Measurements from ENCODE around the gene ADGRB2.

The ADGRB2 gene

DNA sequence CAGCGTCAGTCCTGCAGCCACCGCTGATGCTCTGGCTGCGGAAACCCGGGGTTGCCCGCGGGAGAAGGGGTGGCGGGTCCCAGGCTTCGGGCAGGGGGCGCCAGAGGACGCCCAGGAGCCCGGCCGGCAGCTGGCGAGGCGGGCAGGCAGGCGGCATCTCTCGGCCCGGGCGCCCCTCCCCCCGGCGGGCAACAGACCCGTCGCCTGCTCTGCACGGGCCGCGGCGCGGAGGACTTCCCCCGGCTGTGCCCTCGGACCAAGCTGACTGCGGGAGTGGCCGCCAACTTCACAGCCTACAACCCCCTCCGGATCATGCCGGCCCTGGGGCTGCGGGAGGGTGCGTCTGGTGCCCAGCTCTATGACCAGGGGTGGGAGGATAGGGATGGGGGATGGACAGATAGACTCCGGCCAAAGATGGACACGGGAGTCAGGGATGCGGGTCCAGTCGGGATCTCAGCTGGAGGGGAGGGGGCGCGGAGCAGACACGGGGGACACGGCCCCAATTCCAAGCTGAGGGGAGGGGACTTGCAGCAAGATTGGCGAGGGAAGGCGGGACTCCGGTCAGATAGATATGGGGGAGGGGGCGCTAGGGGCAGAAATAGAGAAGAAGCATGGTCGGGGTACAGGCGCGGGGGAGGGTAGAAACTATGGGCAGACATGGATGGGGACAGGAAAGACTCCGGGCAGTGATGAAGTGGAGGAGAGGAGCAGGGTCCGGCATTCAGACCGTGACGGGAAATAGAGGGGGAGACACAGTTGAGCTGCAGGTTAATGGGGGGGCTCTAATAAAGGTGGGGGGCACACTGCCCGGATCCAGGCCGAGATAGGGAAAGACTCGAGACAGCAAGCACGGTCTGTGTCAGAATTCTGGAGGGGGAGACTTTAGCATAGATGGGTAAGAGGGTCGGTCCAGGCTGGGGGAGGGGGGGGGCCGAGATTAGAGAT, 1.1 kb downstream of the ADGRB2 start:
- DNase-seq (ENCODE audit: low spot score) = peak; percentile 82

DNA sequence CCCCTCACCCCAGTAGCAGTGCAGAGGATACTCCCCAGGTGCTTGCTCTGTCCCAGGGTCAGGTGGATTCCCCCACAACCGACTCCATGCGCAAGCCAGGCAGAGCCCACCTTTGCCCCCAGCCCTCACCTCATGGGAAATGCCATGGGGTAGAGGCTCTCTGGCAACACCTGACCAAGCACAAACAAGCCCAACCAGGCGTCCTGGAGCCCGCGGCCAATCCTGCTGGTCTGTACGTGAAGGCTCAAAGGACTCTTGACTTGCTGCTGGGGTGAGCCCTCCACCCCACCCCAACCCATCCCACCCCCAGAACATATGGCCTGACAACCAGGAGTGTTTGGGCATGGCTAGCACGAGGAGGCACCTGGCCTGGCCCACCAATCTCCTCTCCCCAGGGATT, 1.8 kb downstream of the ADGRB2 start:
- no peak for DNase-seq (ENCODE audit: low spot score)

GRCh38 chr1:31761883-31762282, 2.3 kb downstream of the ADGRB2 start:
- DNase-seq (ENCODE audit: low spot score) = no peak

DNA sequence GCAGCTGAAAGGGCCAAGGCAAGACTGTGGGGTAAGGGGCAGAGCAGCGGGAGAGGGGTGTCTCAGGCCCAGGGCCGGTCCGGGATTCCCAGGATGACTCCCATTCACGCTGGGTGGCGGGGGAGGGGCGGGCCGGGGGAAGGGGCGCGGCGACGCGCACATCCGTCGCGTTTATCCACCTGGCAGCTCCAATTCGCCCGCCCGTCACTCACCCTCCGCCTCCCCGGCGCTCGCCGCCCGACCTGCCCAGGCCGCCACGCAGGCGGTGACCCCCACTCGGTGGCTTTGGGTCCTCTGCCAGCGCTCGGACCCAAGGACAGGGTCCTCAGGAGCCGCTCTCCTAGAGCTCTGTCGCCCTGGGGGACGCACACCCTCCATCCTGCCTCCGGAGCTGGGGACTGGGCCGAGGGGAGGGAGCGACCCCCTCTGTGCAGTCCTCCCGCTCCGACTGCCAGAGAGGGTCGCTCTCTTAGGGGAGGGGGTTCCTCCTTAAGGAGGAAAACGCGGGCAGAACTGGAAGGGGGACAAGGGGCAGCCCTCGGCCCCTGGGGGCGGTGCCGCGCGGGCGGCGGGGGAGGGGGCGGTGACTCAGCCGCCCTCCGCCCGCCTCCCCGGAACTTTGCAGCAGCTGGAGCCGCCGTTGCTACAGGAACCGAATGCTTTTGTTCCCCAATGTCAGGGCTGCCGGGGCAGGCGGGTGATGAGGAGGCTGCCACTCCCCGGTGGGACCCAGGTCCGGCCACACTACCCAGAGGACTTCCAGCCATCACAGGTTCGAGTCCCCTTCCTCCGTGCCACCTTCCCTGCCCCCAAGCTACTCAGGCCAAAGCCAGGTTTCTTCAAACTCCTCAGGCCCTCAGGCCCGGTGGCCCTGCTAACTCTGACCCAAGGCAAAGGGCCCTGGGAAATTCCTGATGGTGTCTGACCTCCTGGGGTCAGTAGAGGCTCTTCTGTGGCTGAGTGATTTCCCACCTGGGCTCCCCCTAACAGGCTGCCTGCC, 3.4 kb downstream of the ADGRB2 start:
- peak; percentile 52 for DNase-seq (ENCODE audit: low spot score)

DNA sequence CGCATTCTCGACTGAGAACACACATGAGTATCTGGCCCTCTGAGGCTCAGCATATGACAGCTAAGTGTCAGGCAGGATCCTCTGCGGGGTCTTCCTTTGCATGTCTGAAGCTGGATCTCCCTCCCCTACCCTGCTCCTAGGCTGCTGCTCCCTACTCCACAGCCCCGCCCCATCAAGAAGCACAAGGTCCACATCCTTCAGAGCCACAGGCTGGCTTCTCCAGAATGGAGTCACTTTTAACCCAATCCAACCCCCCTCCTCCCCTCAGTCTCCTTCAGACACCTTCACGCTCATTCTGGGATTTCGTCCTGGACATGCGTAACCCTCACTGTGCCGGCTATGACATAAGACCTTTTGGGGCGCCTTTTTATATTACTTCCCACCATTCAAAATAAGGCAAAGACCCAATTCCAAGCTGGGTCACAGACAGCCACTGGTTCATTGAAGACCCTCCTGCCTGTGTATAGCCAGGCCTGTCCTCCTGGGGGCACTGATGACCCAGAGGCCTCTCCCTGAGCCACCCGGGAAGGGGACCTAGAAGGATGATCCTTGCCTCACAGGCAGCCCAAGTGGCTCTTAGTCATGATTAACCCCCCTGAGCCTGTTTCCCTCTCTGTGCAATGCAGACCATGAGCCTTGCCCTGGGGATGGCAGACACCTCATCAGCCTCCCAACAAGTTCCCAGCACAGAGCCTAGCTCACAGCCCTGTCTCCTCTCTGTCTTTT, 4.7 kb downstream of the ADGRB2 start:
- no peak for DNase-seq (ENCODE audit: low spot score)

DNA sequence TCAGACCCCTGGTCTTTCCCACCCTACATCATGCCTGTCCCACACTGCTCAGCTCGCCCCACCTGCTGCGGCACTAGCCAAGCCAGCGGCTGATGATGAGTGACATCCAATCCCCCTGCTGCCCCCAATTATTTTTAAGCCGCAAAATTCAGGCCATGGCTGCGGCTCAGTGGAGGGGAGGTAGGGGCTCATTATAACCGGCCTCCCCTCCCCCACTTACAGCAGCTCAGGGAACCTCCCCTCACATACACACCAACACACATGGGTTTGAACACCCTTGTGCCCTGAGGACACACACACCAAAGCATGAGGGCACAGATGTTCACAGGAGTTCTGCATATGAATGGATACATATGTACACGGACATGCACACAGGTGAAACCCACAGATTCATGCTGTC, 5.3 kb downstream of the ADGRB2 start:
- DNase-seq (ENCODE audit: low spot score) = no peak

GRCh38 chr1:31757989-31758388, 6.2 kb downstream of the ADGRB2 start:
- no peak for DNase-seq (ENCODE audit: low spot score)

DNA sequence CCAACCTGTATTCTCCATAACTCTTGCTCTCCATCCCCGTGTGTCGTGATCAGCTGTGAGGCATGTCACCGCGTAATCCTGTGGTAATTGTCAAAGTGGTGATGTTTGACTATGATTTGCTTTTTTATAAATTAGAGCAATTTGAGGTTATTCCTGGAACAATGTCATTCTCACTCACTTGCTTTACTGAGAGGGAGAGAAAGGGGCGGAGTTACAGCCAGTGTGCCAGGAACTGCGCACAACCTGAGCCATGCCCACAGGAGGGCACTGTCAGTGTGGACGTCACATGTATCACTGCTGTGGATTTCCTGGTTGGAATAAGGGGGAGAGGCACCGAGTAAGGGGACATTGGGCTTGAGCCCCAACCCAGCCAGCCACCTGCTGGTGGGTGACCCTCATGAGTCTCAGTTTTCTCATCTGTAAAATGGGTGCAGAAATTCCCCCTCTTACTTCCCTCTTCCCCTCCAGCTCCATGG, 6.9 kb downstream of the ADGRB2 start:
- DNase-seq (ENCODE audit: low spot score) = no peak

DNA sequence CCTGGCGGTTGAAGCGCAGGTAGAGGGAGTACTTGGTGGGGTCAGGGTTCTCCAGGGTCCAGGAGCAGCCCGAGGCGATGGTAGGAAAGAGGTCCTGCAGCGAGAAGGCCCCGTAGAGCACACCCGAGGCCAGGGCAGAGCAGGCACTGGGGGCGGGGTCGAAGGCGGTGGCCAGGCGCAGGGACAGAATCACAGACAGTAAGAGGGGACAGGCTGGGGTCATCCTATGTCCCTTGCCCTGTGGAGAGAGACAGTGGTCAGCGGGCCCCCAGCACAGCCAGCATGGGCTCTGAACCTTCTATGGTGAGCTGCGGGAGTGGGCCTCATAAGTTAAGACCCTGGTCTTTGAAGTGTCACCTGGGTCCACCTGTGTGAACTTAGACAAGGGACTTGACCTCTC, 7.6 kb downstream of the ADGRB2 start:
- DNase-seq (ENCODE audit: low spot score) = no peak

GRCh38 chr1:31755850-31756492, 8.2 kb downstream of the ADGRB2 start:
- DNase-seq (ENCODE audit: low spot score) = no peak

DNA sequence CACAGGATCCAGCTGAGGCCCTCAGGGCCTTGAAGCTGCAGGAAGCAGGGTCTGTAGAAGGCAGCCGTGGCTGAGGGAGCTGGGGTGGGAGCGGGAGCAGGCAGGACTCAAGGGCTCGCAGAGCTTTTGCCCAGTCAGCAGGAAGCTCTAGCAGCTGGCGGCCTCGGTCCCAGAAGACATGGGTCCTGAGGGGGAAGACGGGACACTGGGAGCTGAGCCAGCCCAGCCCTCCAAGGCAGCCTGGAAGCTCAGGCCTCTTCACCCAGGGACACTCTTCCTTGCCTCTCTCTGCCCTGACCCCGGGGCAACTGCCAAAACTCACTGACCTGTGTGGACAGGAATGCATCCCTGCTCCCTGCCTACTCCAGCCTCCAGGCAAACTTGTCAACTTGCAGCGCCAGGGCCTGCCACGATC, 8.9 kb downstream of the ADGRB2 start:
- no peak for DNase-seq (ENCODE audit: low spot score)

- no peak for DNase-seq (ENCODE audit: low spot score)
Observed at GRCh38 chr1:31754397-31754796, 9.7 kb downstream of the ADGRB2 start.

- peak; percentile 95 for DNase-seq (ENCODE audit: low spot score)
Observed at GRCh38 chr1:31753707-31754349, 10.3 kb downstream of the ADGRB2 start.

DNA sequence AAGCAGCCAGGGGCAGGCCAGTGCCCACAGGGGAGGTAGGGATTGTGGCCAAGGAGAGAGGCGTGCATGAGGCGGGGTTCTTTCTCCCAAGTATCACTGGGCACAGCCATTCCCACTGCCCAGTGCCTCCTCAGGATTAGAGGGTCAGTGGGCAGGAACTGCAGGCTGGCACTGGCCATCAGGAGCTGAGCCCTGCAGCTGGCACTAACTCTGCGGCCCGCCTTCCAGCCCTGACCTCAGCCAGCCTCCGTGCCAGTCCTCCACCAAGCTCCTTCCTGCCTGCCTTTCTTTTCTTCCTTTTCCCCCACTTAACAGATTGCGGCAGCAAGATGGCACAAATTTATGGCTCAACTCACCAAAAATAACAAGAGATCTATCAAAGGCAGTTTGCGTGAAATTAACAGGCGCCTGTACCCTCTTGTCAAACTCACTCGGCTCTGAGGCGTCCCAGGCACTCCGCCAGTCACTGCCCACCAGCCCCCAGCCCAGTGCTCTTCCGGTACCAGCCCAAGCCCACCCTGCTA, 11.1 kb downstream of the ADGRB2 start:
- peak; percentile 82 for DNase-seq (ENCODE audit: low spot score)

DNA sequence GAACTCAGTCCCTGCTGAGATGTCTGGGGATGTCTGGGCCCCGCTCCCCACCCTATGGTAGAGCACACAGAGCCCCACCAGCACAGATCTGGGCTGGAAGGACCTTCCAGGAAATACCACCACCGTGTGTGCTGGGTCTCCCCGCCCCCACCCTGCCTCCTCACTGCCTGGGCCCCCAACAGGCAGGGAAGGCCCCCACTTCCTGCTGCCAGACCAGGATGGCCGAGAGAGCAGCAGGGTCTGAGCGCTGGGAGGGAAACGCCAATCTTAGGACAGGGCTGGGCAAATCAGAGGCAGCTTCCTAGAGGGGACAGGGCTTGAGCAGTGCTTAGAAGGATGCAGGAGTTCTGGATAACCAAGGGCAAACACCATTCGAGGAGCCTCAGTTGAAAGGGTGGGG, 11.9 kb downstream of the ADGRB2 start:
- no peak for DNase-seq (ENCODE audit: low spot score)

- DNase-seq (ENCODE audit: low spot score) = no peak
Observed at GRCh38 chr1:31751822-31752241, 12.3 kb downstream of the ADGRB2 start.

DNA sequence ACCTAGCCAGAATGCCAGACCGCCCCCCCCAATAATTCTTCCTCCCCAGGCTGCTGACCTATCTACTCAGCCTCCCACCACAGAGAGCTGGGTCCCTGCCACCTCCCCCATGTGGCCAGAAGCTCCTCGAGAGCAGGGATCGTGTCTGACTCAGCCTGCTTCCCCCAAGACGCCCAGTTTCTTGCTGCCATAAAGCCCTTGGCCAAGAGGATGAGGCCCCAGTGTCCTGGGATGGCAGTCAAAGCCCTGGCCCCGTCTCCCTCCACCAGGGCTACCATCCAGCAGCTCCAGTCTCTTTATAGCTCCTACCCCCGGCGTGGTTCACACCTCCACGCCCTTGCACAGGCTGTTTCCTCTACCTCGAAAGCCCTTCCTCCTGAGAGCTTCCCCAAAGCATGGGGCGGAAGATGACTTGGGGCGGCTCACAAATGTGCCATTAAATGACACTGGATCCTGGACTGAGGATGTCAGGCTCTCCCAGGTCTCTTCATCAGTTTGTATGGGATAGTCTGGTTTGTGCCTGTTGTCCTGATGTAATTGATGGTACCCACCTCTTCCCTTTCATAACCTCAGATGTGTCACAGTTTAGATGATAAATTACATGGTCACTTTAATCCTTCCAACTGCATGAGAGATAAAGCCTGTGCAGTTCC, 13.2 kb downstream of the ADGRB2 start:
- no peak for DNase-seq (ENCODE audit: low spot score)

- DNase-seq (ENCODE audit: low spot score) = no peak
Observed at GRCh38 chr1:31749785-31750735, 14.1 kb downstream of the ADGRB2 start.

DNA sequence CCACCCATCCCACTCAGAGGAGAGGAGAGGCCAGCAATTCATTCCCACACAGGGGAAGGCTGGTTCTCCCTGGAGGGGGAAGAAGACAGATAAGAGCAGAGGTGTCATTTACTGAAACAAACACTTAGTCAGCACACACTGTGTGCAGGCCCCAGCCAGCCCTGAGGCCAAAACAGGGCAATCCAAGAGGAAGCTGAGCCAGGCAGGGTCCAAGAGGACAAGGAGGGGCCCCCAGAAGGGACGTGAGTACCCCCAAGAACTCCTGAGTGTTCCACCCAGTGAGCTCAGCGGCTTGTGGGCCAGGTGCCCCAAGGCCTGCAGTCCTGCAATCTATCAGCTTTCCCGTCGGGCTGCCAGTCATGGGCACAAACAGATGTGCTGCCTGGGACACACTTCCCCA, 15.8 kb downstream of the ADGRB2 start:
- no peak for DNase-seq (ENCODE audit: low spot score)

Data from Ammon's horn (tissue), 1 donor.